Astrocyte (in vitro differentiated cells and primary cell): ENCODE measurements around the gene TAF5.
"Not testable (repeated sequence)": the region's sequence is repeated elsewhere in the genome, so short reads cannot be mapped to it uniquely, and the experiment has no call there.

Experiments used
- CTCF ChIP-seq: IDR thresholded peaks from 2 replicates; pipeline ENCODE4 v1.5.1; 2011; ENCODE audit warnings: low read depth, mild to moderate bottlenecking, inconsistent platforms, low read length, moderate library complexity; ENCODE audit not compliant: insufficient read depth
- EZH2 ChIP-seq: IDR thresholded peaks from 2 replicates; pipeline ENCODE4 v1.6.1; 2012; ENCODE audit warnings: mild to moderate bottlenecking, low read length, inconsistent platforms; ENCODE audit not compliant: insufficient read depth

DNA sequence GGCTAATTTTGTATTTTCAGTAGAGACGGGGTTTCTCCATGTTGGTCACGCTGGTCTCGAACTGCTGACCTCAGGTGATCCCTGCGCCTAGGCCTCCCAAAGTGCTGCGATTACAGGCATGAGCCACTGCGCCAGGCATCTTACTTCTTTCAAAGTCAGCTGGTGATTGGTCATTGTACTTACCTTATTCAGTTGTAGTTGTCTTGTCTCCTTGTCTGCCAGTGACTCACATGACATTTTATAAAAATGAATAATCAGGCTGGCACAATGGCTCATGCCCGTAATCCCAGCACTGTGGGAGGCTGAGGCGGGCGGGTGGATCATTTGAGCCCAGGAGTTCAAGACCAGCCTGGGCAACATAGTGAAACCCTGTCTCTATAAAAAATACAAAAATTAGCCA, 7.0 kb upstream of the TAF5 start:
- TF ChIP-seq EZH2, CTCF: not testable (repeated sequence)
